ENCODE results near the gene C1orf226. TPM values are rescaled to one million over a fixed set of nuclear protein-coding genes. Genes with fewer than 3 reads are reported as not detected.

C1orf226 gene
- total RNA-seq, 1 experiment from 2014 or later: 7.7 TPM

DNA sequence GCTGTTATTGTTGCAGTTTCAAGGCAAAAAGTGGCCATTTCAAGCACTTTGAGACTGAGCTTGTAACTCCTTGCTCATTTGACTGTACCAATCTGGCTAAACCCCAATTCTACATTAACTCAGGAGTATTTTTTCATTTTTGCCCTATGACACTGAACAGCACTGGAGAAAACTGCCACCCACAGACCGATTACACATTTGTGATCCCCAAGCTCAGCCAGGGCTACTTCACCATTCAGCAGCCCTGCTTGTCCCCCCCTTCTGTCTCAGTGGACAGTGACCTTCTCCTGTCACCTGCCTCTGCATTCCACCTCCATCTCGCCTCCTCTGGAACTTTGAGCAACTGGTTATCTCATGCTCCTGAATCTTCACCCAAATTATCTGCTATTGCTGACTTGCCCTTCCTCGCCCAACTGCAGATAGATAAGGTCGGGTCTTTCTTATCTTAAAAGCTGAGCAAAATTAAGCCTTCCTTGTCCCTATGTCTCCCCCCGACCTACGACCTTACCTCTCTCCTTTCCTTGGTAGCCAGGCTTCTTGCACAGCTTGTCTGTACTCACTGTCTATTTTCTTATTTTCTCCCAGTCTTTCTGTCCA lies 30.2 kb upstream of the C1orf226 start:
- intact Hi-C loops (cut with micrococcal nuclease): loop anchor here (10.0 kb wide), 3 partner anchors 143 to 263 kb away; partner anchors contain the start of genes UAP1 and UHMK1
- no peaks in the 10 kb centered on the region for H3K9me3 ChIP-seq (ENCODE audit: control insufficient read depth in 1 of 2, insufficient read depth in 1 of 2, low read depth in 1 of 2, low read length in 2 of 2)
- no peak for DNase-seq (ENCODE audit: low read depth, low spot score)
- ATAC-seq: no peak
- no peak overlapping the region for H2AFZ ChIP-seq (ENCODE audit: low read depth, low read length, poor library complexity, severe bottlenecking)
- CTCF ChIA-PET: no interaction called here
- no peaks in the 10 kb centered on the region for H3K36me3 ChIP-seq (ENCODE audit: control insufficient read depth in 1 of 2, insufficient read depth in 2 of 2, low read length in 2 of 2)
- POLR2A ChIA-PET: no interaction called here
- no TSS peak for BruUV-seq (replicated peaks)
- no peaks in the 10 kb centered on the region for H3K27me3 ChIP-seq (ENCODE audit: insufficient read depth, low read length)
- RAD21 ChIA-PET (ENCODE audit: low non-redundant PET in 1 of 2, low total read pairs in 2 of 2, uncharacterized antibody in 2 of 2, unreplicated experiment in 2 of 2): no interaction called here
- H3K9ac ChIP-seq (ENCODE audit: low read length): no peak overlapping the region
- no peak overlapping the region for H3K27ac ChIP-seq (ENCODE audit: low read depth, low read length)
- peaks cover 23 to 36% of the 10 kb centered on the region in 2 experiments for H3K4me1 ChIP-seq (ENCODE audit: control insufficient read depth in 1 of 2, insufficient read depth in 2 of 2, low read length in 2 of 2)
- H3K9me2 ChIP-seq (ENCODE audit: insufficient read depth): no peaks in the 10 kb centered on the region
- TF ChIP-seq, protein P1, sequence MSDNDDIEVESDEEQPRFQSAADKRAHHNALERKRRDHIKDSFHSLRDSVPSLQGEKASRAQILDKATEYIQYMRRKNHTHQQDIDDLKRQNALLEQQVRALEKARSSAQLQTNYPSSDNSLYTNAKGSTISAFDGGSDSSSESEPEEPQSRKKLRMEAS (IDR thresholded peaks at IDR 0.05): no peak
- no peak for TF ChIP-seq POLR2AphosphoS5 (IDR thresholded peaks at IDR 0.05; ENCODE audit: low read depth, low read length)
- TF ChIP-seq, protein P2, sequence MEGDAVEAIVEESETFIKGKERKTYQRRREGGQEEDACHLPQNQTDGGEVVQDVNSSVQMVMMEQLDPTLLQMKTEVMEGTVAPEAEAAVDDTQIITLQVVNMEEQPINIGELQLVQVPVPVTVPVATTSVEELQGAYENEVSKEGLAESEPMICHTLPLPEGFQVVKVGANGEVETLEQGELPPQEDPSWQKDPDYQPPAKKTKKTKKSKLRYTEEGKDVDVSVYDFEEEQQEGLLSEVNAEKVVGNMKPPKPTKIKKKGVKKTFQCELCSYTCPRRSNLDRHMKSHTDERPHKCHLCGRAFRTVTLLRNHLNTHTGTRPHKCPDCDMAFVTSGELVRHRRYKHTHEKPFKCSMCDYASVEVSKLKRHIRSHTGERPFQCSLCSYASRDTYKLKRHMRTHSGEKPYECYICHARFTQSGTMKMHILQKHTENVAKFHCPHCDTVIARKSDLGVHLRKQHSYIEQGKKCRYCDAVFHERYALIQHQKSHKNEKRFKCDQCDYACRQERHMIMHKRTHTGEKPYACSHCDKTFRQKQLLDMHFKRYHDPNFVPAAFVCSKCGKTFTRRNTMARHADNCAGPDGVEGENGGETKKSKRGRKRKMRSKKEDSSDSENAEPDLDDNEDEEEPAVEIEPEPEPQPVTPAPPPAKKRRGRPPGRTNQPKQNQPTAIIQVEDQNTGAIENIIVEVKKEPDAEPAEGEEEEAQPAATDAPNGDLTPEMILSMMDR (IDR thresholded peaks at IDR 0.05 in 2 of 3, conservative IDR thresholded peaks at IDR 0.05 in 1 of 3; ENCODE audit: borderline replicate concordance in 1 of 3, insufficient read depth in 1 of 3, low read depth in 2 of 3, low read length in 2 of 3): no peak
- TF ChIP-seq SIN3A (IDR thresholded peaks at IDR 0.05; ENCODE audit: low read depth): no peak
- TF ChIP-seq JUND (IDR thresholded peaks at IDR 0.05): no peak
- TF ChIP-seq SP1 (IDR thresholded peaks at IDR 0.05; ENCODE audit: low read depth): no peak
- no peak for TF ChIP-seq RAD21 (IDR thresholded peaks at IDR 0.05; ENCODE audit: low read depth)
- TF ChIP-seq, protein P3, sequence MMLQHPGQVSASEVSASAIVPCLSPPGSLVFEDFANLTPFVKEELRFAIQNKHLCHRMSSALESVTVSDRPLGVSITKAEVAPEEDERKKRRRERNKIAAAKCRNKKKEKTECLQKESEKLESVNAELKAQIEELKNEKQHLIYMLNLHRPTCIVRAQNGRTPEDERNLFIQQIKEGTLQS (IDR thresholded peaks at IDR 0.05): no peak
- no peak for TF ChIP-seq CBX3 (IDR thresholded peaks at IDR 0.05; ENCODE audit: low read depth)
- TF ChIP-seq ZFX (IDR thresholded peaks at IDR 0.05): no peak
- TF ChIP-seq YY1 (IDR thresholded peaks at IDR 0.05; ENCODE audit: extremely low read depth, insufficient replicate concordance, low read depth, low read length): no peak
- no peak for TF ChIP-seq REST (IDR thresholded peaks at IDR 0.05; ENCODE audit: low read depth)
- TF ChIP-seq, protein P4, sequence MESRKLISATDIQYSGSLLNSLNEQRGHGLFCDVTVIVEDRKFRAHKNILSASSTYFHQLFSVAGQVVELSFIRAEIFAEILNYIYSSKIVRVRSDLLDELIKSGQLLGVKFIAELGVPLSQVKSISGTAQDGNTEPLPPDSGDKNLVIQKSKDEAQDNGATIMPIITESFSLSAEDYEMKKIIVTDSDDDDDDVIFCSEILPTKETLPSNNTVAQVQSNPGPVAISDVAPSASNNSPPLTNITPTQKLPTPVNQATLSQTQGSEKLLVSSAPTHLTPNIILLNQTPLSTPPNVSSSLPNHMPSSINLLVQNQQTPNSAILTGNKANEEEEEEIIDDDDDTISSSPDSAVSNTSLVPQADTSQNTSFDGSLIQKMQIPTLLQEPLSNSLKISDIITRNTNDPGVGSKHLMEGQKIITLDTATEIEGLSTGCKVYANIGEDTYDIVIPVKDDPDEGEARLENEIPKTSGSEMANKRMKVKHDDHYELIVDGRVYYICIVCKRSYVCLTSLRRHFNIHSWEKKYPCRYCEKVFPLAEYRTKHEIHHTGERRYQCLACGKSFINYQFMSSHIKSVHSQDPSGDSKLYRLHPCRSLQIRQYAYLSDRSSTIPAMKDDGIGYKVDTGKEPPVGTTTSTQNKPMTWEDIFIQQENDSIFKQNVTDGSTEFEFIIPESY (IDR thresholded peaks at IDR 0.05; ENCODE audit: extremely low read depth, insufficient replicate concordance, low read length): no peak
- no peak for TF ChIP-seq TCF7L2 (IDR thresholded peaks at IDR 0.05; ENCODE audit: borderline replicate concordance, extremely low read depth, insufficient read depth, insufficient read length)
- TF ChIP-seq ELF1 (IDR thresholded peaks at IDR 0.05; ENCODE audit: borderline replicate concordance, low read depth): no peak
- TF ChIP-seq EGR1 (IDR thresholded peaks at IDR 0.05; ENCODE audit: low read depth): no peak
- TF ChIP-seq CEBPB (IDR thresholded peaks at IDR 0.05; ENCODE audit: low read depth): no peak
- no peak for TF ChIP-seq SRF (IDR thresholded peaks at IDR 0.05; ENCODE audit: low read depth)
- TF ChIP-seq ZNF274 (IDR thresholded peaks at IDR 0.05; ENCODE audit: low read depth, low read length): no peak
- H3K4me3 ChIP-seq (replicated peaks in 1 of 2; ENCODE audit: low read depth in 1 of 2, low read length in 2 of 2): no peak overlapping the region
- H3K79me2 ChIP-seq (ENCODE audit: insufficient read depth, low read length): no peaks in the 10 kb centered on the region
- H3K4me2 ChIP-seq (ENCODE audit: low read length): no peak overlapping the region
- no peaks in the 10 kb centered on the region for H4K20me1 ChIP-seq (ENCODE audit: insufficient read depth)

Measured in HCT116 (cell line).